Stimulated activated CD8-positive, alpha-beta memory T cell treated with anti-CD3 and anti-CD28 coated beads, Interleukin-15, amount 100 ng/mL, for 48 hours (primary cell): ENCODE results near the gene TTC24.
"Not testable (repeated sequence)": the region's sequence is repeated elsewhere in the genome, so short reads cannot be mapped to it uniquely, and the experiment has no call there.

Experiments used
- DNase-seq, 2 donors: peaks; one replicate each; pipeline ENCODE4 v3.0.0-alpha.2; 2020; ENCODE audit warnings: low read depth in 2 of 2

TTC24 gene

GRCh38 chr1:156587927-156588326 lies 8.4 kb downstream of the TTC24 start:
- not testable (repeated sequence) for DNase-seq

- no peak for DNase-seq
These were observed 10.0 kb downstream of the TTC24 start for GRCh38 chr1:156589546-156589945.

GRCh38 chr1:156590326-156591180 lies 11.0 kb downstream of the TTC24 start:
- DNase-seq = no peak

GRCh38 chr1:156591181-156591431 lies 11.6 kb downstream of the TTC24 start:
- no peak for DNase-seq

- peak; percentile 49 to 56 for DNase-seq
These were observed 12.1 kb downstream of the TTC24 start, which contains the start of gene NAXE for GRCh38 chr1:156591432-156592157. NAXE (plus strand) TSS chr1:156591776; CDS start chr1:156591805, 29 bp downstream.

GRCh38 chr1:156592158-156592909 lies 12.8 kb downstream of the TTC24 start:
- DNase-seq = no peak

GRCh38 chr1:156592910-156593660 lies 13.6 kb downstream of the TTC24 start:
- DNase-seq = no peak

GRCh38 chr1:156593661-156593989 lies 14.1 kb downstream of the TTC24 start:
- DNase-seq = no peak

GRCh38 chr1:156594190-156594589 lies 14.7 kb downstream of the TTC24 start:
- DNase-seq = no peak

- no peak for DNase-seq
These were observed 15.5 kb downstream of the TTC24 start for GRCh38 chr1:156595016-156595415.

- DNase-seq = no peak
These were observed 16.9 kb downstream of the TTC24 start for GRCh38 chr1:156596426-156596825.

- no peak for DNase-seq
These were observed 18.6 kb downstream of the TTC24 start for GRCh38 chr1:156598125-156598524.

- no peak for DNase-seq
These were observed 19.4 kb downstream of the TTC24 start for GRCh38 chr1:156598731-156599432.

- DNase-seq = no peak
These were observed 20.3 kb downstream of the TTC24 start for GRCh38 chr1:156599811-156600210.

GRCh38 chr1:156600733-156601121 lies 21.2 kb downstream of the TTC24 start:
- DNase-seq = no peak

GRCh38 chr1:156601122-156601830 lies 21.8 kb downstream of the TTC24 start, which contains the start of gene GPATCH4:
GPATCH4 (minus strand) TSS chr1:156601479.
- DNase-seq = peak; percentile 71 to 72

GRCh38 chr1:156601892-156602291 lies 22.4 kb downstream of the TTC24 start:
- no peak for DNase-seq

- DNase-seq = no peak
These were observed 23.1 kb downstream of the TTC24 start for GRCh38 chr1:156602557-156602993.

GRCh38 chr1:156607344-156607743 lies 27.8 kb downstream of the TTC24 start:
- DNase-seq = not testable (repeated sequence)

- peak in 1 of 2 donors; percentile 32 for DNase-seq
These were observed 28.6 kb downstream of the TTC24 start for GRCh38 chr1:156608036-156608674.
